Naive thymus-derived CD4-positive, alpha-beta T cell (primary cell): ENCODE results near the gene PANX2. TPM values are rescaled to one million over a fixed set of nuclear protein-coding genes. Genes with fewer than 3 reads are reported as not detected.

ENCODE experiments used
- ATAC-seq: fragments of 150-1000 bp; cut with Tn5 transposase; 2 replicates; pipeline ENCODE4 v1.10.0; 2021; ENCODE audit warnings: mild to moderate bottlenecking, moderate library complexity
- CTCF ChIA-PET: fragments of 350-600 bp; sonication (Branson Sonifier 250); formaldehyde crosslinking; loops from one replicate; lab custom pipeline; 2021; ENCODE audit warnings: antibody characterized with exemption; lab: Charles Lee
- POLR2A ChIA-PET: fragments of 350-600 bp; sonication (Branson Sonifier 250); formaldehyde crosslinking; loops from one replicate; lab custom pipeline; 2021; ENCODE audit warnings: antibody characterized with exemption, inconsistent platforms; lab: Charles Lee
- DNase-seq, 9 donors: peaks; one replicate each; pipeline versions ENCODE4 v3.0.0 to v3.0.0-alpha.2; 2020 to 2022; ENCODE audit warnings: mixed read lengths in 1 of 9
- H3K27ac ChIP-seq: one replicate; pipeline ENCODE4 v1.7.0; 2013; ENCODE audit warnings: mild to moderate bottlenecking, low read depth, low read length, moderate library complexity
- H3K27me3 ChIP-seq, 2 donors: one replicate each; pipeline ENCODE4 v1.7.0; 2013; ENCODE audit warnings: low read length in 2 of 2, mild to moderate bottlenecking in 2 of 2, moderate library complexity in 2 of 2; ENCODE audit not compliant: control insufficient read depth in 2 of 2, insufficient read depth in 2 of 2
- H3K36me3 ChIP-seq, 3 experiments: 1 replicate in 2 of 3; 2 replicates in 1 of 3; pipeline ENCODE4 v1.7.0; 2013; ENCODE audit warnings: low read length in 3 of 3, mild to moderate bottlenecking in 3 of 3, moderate library complexity in 1 of 3; ENCODE audit not compliant: insufficient read depth in 3 of 3, control insufficient read depth in 2 of 3
- H3K4me1 ChIP-seq, 2 donors: one replicate each; pipeline ENCODE4 v1.7.0; 2013; ENCODE audit warnings: low read length in 2 of 2, mild to moderate bottlenecking in 2 of 2, moderate library complexity in 1 of 2; ENCODE audit not compliant: control insufficient read depth in 2 of 2, insufficient read depth in 2 of 2
- H3K4me3 ChIP-seq: 2 replicates; pipeline ENCODE4 v1.7.0; 2013; ENCODE audit warnings: mild to moderate bottlenecking, low read length
- H3K9me3 ChIP-seq, 3 experiments: 1 replicate in 2 of 3; 2 replicates in 1 of 3; pipeline ENCODE4 v1.7.0; 2013; ENCODE audit warnings: low read length in 3 of 3; ENCODE audit not compliant: control insufficient read depth in 2 of 3
- H3K27ac Mint-ChIP-seq, 9 donors: one replicate each; pipeline ENCODE4 v1.8.0; 2020 to 2022; ENCODE audit warnings: mixed read lengths in 9 of 9, mild to moderate bottlenecking in 8 of 9, moderate library complexity in 5 of 9, inconsistent platforms in 2 of 9
- H3K27me3 Mint-ChIP-seq, 5 donors: one replicate each; pipeline ENCODE4 v1.8.0; 2021 to 2022; ENCODE audit warnings: mixed read lengths in 5 of 5, mild to moderate bottlenecking in 1 of 5
- H3K36me3 Mint-ChIP-seq, 5 donors: one replicate each; pipeline ENCODE4 v1.8.0; 2020 to 2022; ENCODE audit warnings: mixed read lengths in 5 of 5, mild to moderate bottlenecking in 3 of 5, inconsistent platforms in 1 of 5
- H3K4me1 Mint-ChIP-seq, 7 donors: one replicate each; pipeline ENCODE4 v1.8.0; 2020 to 2022; ENCODE audit warnings: mixed read lengths in 7 of 7, mild to moderate bottlenecking in 3 of 7, inconsistent platforms in 1 of 7
- H3K4me3 Mint-ChIP-seq, 10 donors: one replicate each; pipeline ENCODE4 v1.8.0; 2020 to 2022; ENCODE audit warnings: mild to moderate bottlenecking in 10 of 10, mixed read lengths in 10 of 10, moderate library complexity in 6 of 10, inconsistent platforms in 2 of 10
- H3K9me3 Mint-ChIP-seq, 11 donors: one replicate each; pipeline ENCODE4 v1.8.0; 2020 to 2022; ENCODE audit warnings: mixed read lengths in 11 of 11, mild to moderate bottlenecking in 4 of 11, inconsistent platforms in 1 of 11, moderate library complexity in 1 of 11
- intact Hi-C, 2 donors: fragments of 100-400 bp; cut with micrococcal nuclease; formaldehyde crosslinking; loops; one replicate each; pipeline ENCODE4 v1.15.1; 2023
- polyA plus RNA-seq, 2 donors: library from polyadenylated mRNA; unstranded; fragments of 300-500 nt; fragmentation: Illumina TruSeq; gene quantifications; one replicate each; pipeline ENCODE4 v1.2.3, GENCODE V29; 2021
- total RNA-seq, 6 experiments: library from RNA in 5 of 6; stranded (reverse) in 5 of 6; gene quantifications; 1 replicate in 5 of 6; 2 replicates in 1 of 6; pipeline ENCODE4 v1.2.3 and lab custom pipeline; 2021 to 2026

Gene PANX2
- total and polyA plus RNA-seq, 7 experiments from 2014 or later: 0.27 to 2.0 (median 0.66) TPM; not detected in 4

GRCh38 chr22:50174382-50175190, 4.1 kb downstream of the PANX2 start:
- Histone ChIP-seq H3K9me3 (no peaks in the 10 kb centered on the region), H3K4me1 (no peaks in the 10 kb centered on the region), H3K27me3 (no peaks in the 10 kb centered on the region), H3K27ac (no peak overlapping the region), H3K36me3 (no peaks in the 10 kb centered on the region), H3K4me3 (no peak overlapping the region)
- Mint-ChIP-seq H3K27me3 (peaks cover 5 to 38% (median 14%) of the 10 kb centered on the region in 5 donors), H3K27ac (no peak overlapping the region), H3K9me3 (peaks cover 0 to 3% (median 0%) of the 10 kb centered on the region in 11 donors), H3K36me3 (no peaks in the 10 kb centered on the region), H3K4me3 (no peak overlapping the region), H3K4me1 (peaks cover 0 to 4% (median 1%) of the 10 kb centered on the region in 7 donors)
- ATAC-seq: no peak
- POLR2A ChIA-PET: no interaction called here
- CTCF ChIA-PET: no interaction called here
- peak in 1 of 9 donors; percentile 8 for DNase-seq
- intact Hi-C loops: loop anchor here in 1 of 2 donors (1.0 to 10.0 kb wide), 2 partner anchors 9 to 180 kb away; no protein-coding TSS in a partner anchor

DNA sequence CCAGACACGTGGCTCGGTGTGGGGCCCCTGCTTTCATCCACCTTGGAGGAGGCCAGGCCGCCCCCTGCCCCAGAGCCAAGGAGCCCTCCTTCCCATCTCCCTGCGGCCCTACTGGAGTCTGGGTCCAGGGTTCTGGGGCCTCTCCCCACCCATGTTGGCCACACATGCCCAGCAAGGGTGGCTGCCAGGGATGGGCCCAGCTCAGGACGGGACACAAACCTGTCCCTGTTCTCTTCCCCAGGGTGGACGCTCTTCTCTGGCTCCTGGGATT, 4.6 kb downstream of the PANX2 start:
- no peaks in the 10 kb centered on the region for H3K9me3 ChIP-seq
- H3K27me3 ChIP-seq: no peaks in the 10 kb centered on the region
- no peak overlapping the region for H3K27ac Mint-ChIP-seq
- peaks cover 0 to 8% (median 4%) of the 10 kb centered on the region in 7 donors for H3K4me1 Mint-ChIP-seq
- peaks cover 5 to 41% (median 17%) of the 10 kb centered on the region in 5 donors for H3K27me3 Mint-ChIP-seq
- DNase-seq: no peak
- no peak overlapping the region for H3K27ac ChIP-seq
- H3K36me3 ChIP-seq: no peaks in the 10 kb centered on the region
- ChIA-PET CTCF (no interaction called here), POLR2A (interaction anchor here (0.6 to 2.0 kb wide), 2 partner anchors 12 to 13 kb away, joined by 3 to 5 read pairs; no protein-coding TSS in a partner anchor)
- intact Hi-C loops: loop anchor here in 1 of 2 donors (1.0 to 10.0 kb wide), 2 partner anchors 8 to 180 kb away; no protein-coding TSS in a partner anchor
- no peak for ATAC-seq
- H3K9me3 Mint-ChIP-seq: peaks cover 0 to 3% (median 0%) of the 10 kb centered on the region in 11 donors
- no peak overlapping the region for H3K4me3 ChIP-seq
- no peaks in the 10 kb centered on the region for H3K36me3 Mint-ChIP-seq
- peak overlapping the region in 1 of 10 donors; percentile 61 for H3K4me3 Mint-ChIP-seq
- H3K4me1 ChIP-seq: no peaks in the 10 kb centered on the region

DNA sequence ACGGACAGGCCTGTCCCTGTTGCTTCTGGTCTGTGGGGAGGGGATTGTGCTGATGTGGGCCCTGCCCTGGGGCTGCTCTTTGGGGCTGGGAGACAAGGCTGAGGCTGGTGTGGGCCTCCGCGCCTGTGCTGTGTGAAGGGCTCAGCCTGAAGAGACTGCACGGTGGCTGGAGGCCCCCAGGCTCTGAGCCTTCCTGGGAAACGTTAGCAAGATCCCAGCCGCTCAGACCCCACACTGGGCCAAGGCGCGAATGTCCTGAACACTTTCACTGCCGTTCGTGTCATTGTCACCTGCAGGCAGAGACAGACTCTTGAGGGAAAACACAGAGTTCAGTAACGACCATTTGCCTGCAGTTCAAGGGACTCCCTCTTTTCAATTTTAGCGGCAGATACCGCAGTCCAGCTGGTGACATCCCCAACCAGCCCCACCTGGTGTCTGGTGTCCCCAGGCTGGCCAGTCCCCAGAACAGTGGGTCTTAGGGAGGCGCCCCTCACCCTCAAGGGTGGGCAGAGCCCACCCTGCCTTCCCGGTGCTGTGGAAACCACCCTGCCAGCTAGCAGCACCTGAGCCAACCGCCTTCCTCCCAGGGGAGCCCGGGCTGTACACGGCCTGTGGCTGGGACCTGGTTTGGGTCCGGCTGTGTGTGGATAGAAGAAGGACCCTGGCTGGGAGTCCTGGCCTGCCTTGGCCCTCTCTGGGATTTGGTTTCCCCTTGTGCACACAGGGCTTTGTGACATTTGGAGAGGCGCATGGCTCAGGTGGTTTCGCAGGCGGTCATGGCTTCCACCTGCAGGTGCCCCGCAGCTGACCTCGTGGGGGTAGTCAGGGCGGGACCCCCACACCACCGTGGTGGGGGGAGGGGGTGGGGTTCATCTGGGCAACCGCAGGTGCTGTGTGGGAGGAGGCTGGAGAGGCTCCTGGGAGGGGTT, 5.7 kb downstream of the PANX2 start:
- Mint-ChIP-seq H3K4me1 (peaks cover 0 to 6% (median 4%) of the 10 kb centered on the region in 7 donors), H3K4me3 (no peak overlapping the region), H3K27me3 (peaks cover under 1 to 37% (median 13%) of the 10 kb centered on the region in 5 donors), H3K9me3 (peaks cover 0 to 3% (median 0%) of the 10 kb centered on the region in 11 donors), H3K27ac (no peak overlapping the region), H3K36me3 (no peaks in the 10 kb centered on the region)
- H3K9me3 ChIP-seq: no peaks in the 10 kb centered on the region
- no peak overlapping the region for H3K27ac ChIP-seq
- H3K27me3 ChIP-seq: no peaks in the 10 kb centered on the region
- ChIA-PET CTCF (no interaction called here), POLR2A (interaction anchor here (2.0 kb wide), 1 partner anchor 11 kb away, joined by 5 read pairs; no protein-coding TSS in a partner anchor)
- H3K36me3 ChIP-seq: no peaks in the 10 kb centered on the region
- intact Hi-C loops: loop anchor here in 1 of 2 donors (1.0 to 10.0 kb wide), 2 partner anchors 7 to 181 kb away; no protein-coding TSS in a partner anchor
- no peaks in the 10 kb centered on the region for H3K4me1 ChIP-seq
- H3K4me3 ChIP-seq: no peak overlapping the region
- DNase-seq: no peak
- ATAC-seq: no peak

- Mint-ChIP-seq H3K4me3 (no peak overlapping the region), H3K9me3 (peaks cover 0 to 3% (median 0%) of the 10 kb centered on the region in 11 donors), H3K4me1 (peaks cover 0 to 6% (median 4%) of the 10 kb centered on the region in 7 donors), H3K27me3 (peaks cover 0 to 33% (median 12%) of the 10 kb centered on the region in 5 donors), H3K27ac (no peak overlapping the region), H3K36me3 (no peaks in the 10 kb centered on the region)
- Histone ChIP-seq H3K36me3 (no peaks in the 10 kb centered on the region), H3K27ac (no peak overlapping the region), H3K4me3 (no peak overlapping the region), H3K27me3 (no peaks in the 10 kb centered on the region), H3K9me3 (no peaks in the 10 kb centered on the region), H3K4me1 (no peaks in the 10 kb centered on the region)
- ChIA-PET POLR2A (interaction anchor here (2.0 kb wide), 1 partner anchor 10 kb away, joined by 5 read pairs; no protein-coding TSS in a partner anchor), CTCF (no interaction called here)
- intact Hi-C loops: loop anchor here in 1 of 2 donors (10.0 kb wide), 1 partner anchor 182 kb away; no protein-coding TSS in a partner anchor
- no peak for DNase-seq
- ATAC-seq: no peak
Observed at GRCh38 chr22:50176850-50177536, 6.5 kb downstream of the PANX2 start.

GRCh38 chr22:50177537-50178470, 7.3 kb downstream of the PANX2 start:
- no peaks in the 10 kb centered on the region for H3K36me3 ChIP-seq
- peaks cover 0 to 6% (median 4%) of the 10 kb centered on the region in 7 donors for H3K4me1 Mint-ChIP-seq
- DNase-seq: no peak
- no peak overlapping the region for H3K4me3 ChIP-seq
- no peak overlapping the region for H3K27ac Mint-ChIP-seq
- no peaks in the 10 kb centered on the region for H3K9me3 ChIP-seq
- peaks cover 0 to 25% (median 6%) of the 10 kb centered on the region in 5 donors for H3K27me3 Mint-ChIP-seq
- no peak for ATAC-seq
- H3K27me3 ChIP-seq: no peaks in the 10 kb centered on the region
- no peak overlapping the region for H3K4me3 Mint-ChIP-seq
- CTCF ChIA-PET: no interaction called here
- no peaks in the 10 kb centered on the region for H3K36me3 Mint-ChIP-seq
- H3K9me3 Mint-ChIP-seq: peaks cover 0 to 3% (median 0%) of the 10 kb centered on the region in 11 donors
- H3K4me1 ChIP-seq: no peaks in the 10 kb centered on the region
- intact Hi-C loops: loop anchor here in 1 of 2 donors (10.0 kb wide), 1 partner anchor 183 kb away; no protein-coding TSS in a partner anchor
- H3K27ac ChIP-seq: no peak overlapping the region
- POLR2A ChIA-PET: no interaction called here
